Eye (tissue), 1 donor: ENCODE results near the gene PDGFA.
A peak's percentile ranks its signal among the peaks of the same experiment; 100 is the strongest.

Experiments used
- DNase-seq: peaks from one replicate; pipeline ENCODE4 v3.0.0-alpha.2; 2015

PDGFA gene

DNA sequence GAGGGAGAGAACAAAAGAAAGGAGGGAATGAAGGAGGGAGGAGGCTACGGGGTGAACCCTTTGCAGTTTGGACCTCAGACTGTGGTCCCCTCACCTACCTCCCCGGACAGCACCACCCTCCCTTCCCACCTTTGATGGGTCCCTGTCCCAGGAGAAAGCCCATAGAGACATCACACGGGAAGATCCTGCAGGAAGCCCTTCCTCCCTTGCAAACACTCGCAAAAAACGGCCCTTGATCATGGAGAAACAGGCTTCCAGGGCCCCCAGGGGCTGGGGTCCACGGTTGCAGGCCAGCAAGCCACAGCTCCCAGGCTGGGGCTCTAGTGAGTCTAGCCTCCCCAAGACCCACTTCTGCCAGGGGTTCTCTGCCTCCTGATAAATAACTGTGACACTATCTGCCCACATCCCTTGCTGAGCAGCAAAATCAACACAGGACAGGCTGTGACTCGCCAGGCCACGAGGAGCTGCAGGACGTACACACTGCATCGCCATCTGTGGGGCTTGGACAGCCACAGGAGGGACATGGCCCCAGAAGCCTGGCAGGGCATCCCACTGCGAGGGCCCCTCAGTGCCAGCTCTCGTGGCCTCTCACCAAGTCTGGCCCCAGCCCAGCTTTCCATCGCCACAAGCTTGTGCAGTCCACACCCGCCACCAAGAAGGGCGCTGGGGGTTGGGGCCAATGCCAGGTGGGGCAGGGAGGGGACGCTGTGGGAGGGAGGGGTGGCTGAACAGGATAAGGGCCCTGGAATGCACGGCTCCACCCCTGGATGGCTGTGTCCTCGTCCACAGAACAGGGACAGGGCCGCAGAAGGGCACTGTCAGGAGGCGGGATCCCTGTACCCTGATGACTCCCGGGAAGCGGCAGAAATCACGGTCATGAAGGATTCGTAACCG is 34.2 kb downstream of the PDGFA start:
- DNase-seq, result no peak

DNA sequence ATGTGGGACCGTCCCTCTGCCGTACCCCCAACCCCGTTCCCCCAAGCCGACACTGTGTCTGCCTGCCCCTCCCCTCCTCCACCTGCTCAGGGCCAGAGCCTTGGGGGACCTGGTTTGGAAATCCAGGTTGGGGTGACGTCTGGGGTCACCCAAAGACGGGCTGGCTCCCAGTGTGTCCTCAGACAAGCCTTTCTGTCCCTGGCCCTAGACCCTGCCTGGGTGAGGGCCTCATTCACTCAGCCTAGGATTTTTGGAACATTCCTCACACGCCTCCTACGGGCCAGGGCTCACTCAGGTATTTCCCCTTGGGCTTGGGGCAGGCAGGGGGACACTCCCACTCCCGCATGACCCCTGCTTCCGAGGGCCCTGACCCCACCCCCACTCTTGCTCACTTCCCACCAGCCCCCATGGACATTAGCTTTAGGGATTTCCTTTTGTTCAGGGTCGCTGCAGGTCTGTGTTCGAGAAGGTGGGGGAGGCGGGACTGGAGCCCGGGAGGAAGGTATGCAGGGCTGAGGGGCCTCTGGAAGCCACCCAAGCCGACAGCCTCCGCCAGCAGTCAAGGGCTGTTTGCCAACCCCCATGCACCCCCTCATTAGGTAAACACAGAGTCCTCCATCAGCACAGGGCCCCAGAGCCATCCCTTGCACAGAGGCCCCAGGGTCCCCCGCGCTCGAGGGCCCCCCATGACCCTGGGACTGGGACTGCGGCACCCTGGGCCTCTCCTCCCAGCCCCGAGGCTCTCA is 35.1 kb downstream of the PDGFA start:
- DNase-seq, result no peak

DNA sequence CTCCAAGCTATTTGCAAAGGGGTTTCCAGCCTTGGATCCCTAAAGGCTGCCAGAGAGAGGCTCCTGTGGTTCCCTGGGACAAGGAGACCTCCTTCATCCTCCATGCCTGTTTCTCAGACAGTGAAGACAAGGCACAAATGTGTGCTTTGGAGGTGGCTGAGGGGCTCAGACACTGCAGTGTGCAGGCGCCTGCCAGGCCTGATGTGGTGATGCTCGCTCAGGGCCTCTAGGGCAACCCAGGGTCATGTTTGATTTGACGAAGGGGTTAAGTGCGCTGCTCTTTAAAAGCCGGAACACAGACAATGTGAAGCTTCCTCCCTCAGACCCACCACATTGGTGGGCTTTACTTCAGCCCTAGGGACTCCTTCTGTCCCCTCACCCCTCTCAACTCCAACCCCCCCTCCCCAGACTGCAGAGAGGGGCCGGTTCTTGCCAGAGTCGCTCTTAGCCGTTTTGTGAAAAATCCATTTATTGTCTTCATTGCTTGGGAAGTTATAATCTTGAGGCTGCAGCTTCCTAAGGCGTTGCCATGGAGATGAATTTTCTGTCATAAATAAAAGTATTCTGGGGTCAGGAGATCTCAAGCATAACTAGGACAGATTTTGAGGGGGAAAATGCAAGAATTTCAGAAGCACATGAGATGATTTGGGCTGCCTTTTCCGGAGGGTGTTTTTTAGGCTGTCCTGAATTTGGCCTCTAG is 35.8 kb downstream of the PDGFA start:
- no peak for DNase-seq

DNA sequence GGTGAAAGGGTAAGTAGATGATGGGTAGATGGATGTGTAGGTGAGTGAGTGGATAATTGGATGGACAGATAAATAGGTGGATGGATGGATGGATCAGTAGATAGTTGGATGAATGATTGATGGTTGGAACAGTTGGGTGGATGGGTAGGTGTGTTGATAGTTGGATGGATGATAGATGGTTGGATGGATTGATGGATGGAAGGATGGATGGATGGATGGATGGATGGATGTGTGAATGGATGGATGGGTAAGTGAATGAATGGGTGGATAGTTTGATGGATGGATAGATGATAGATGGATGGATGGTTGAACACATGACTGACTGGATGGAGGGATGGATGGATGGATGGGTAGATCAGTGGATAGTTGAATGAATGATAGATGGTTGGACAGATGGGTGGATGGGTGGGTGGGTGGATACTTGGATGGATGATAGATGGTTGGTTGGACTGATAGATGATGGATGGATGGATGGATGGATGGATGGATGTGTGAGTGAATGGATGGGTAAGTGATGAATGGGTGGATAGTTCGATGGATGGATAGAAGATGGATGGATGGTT is 37.0 kb downstream of the PDGFA start:
- DNase-seq, result no peak

DNA sequence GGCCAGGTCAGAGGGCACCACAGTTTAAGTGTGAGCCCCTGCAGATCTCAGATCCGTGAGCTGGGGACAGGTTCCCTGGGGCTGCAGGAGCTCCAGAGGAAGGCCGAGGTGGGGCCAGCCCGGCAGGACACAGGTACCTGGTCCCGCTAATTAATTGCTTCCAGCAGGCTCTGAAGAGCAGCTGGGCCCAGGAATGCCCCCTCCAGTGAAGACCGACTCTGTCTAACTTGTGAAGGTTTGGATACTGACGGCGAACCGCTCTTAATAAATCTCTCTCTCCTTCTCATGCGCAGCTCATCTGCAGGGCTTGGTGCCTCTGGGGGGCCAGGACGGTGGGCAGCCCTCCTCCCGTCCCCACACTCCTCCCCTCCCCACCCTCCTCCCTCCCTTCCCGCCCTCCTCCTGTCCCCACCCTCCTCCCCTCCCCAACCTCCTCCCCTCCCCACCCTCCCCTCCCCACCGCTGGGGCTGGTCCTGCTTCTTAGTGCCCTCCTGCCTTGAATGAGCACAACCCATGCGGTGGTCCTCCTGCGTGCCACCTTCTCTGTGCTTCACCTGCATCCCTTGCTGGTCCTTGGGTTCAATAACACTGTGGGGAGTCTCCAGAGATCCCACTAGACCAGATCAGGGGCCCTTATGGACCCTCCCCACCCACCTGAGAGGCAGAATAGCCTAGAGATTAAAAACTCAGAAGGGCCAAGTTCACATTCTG is 38.3 kb downstream of the PDGFA start:
- DNase-seq, result no peak

DNA sequence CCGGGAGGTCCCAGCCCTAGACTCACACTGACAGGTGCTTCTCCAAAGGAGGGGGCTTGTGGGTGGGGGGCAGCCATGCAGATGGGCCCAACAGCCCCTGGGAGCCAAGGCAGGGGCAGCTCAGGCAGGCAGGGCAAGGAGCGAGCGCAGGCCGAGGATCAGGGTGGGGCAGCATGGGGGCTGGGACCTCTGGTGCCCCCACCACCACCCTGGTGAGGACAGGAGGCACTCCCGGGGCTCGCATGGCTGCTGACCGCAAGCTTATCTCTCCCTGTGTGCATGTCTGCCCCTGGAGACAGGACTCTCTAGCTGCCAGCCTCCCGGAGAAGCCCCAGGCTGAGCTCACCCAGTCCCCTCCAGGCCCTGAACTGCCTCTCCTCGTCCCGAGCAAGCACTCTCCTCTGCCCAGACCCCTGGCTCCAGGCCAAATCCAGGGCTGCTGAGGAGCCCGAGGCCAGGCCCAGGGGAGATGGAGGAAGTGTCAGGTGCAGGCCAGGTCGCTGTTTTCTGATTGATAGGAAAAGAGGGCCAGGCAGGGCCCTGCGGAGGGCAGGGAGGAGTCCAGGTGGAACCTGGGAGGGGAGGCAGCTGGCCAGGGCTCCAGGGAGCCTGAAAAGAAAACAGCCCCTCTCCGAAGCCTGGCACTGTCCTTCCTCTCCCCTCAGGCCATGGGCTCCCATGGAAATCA is 39.0 kb downstream of the PDGFA start:
- no peak for DNase-seq

DNA sequence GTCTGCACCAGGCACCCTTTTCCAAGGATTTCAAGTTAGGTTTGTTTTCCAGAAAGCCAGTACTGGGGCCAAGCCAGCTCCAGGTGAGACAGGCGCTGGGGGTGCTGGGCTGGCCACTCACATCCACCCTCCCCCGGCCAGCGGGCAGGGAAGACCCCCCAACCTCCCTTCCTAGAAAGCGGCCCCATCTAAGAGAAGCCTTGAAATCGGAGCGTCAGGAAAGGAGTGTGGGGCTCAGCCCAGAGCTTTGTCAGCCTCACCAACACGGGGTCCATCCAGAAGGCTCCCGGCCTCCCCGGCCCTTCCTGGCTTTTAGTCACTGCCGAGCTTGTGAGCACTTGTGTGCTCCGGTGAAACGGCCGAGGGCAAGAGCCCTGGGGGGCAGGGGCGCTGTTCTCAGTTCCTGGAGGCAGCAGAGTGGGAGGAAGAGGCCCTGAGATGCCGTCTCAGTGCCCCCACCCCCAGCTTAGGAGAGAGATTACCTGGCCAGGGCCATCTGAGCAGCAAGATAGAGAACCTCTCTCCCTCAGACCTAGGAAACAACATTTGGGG is 39.6 kb downstream of the PDGFA start:
- no peak for DNase-seq

DNA sequence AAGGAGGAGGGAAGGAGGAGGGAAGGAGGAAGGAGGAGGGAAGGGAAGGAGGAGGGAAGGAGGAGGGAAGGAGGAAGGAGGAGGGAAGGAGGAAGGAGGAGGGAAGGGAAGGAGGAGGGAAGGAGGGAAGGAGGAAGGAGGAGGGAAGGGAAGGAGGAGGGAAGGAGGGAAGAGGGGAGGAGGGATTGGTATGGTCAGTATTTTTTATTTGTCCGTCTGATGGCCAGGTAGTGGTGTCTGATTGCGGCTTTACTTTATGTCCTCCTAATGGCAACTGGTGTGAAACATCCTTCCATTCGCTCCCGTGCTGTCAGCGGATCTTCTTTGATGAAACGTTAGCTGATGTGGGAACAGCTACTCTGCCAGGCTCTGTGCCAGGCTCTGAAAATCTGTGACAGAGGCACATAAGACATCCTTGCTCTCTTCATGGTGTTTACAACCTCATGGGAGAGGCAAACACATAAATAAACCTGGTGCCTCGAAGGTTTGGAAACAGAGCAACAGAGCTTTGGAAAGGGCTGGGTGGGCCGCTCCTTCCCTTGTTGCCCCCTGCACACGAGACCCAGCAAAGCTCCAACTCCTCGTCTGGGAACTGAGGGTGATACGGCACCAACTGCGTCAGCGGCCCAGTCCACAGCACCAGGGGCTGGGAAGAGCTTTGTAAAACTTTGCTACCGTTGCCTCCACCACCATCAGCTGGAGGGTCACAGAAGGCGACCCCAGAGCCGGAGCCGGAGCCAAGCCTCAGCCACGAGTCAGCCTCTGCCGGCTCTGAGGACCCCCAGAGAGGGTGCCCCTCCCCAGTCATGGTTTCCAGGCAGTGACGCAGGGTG is 40.3 kb downstream of the PDGFA start:
- DNase-seq, result no peak

DNA sequence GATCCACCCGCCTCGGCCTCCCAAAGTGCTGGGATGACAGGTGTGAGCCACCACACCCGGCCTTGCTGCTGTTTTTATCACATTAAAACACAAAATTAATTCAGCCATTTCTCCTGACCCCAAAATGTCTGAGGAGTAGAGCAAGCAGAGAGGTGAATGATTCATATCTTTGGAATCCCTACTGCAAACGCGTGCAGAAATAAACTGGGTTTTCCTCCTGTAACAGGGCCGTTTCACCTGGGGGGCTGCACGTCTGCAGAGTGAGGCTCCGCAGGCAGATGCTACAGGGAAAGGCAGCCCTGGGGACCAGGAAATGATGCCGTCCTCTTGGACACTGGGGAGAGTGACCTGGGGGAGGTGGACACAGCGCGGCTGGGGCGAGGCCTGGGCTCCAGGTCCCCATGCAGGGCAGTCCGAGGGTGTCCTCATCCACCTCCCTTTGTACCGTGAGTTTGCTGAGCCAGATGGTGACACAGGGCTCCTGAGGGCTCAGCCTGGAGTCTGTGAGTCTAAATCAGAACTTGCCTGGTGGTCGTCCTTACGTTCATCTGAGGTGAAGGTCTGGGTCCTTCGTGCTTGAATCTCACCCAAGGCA is 41.9 kb downstream of the PDGFA start:
- no peak for DNase-seq

DNA sequence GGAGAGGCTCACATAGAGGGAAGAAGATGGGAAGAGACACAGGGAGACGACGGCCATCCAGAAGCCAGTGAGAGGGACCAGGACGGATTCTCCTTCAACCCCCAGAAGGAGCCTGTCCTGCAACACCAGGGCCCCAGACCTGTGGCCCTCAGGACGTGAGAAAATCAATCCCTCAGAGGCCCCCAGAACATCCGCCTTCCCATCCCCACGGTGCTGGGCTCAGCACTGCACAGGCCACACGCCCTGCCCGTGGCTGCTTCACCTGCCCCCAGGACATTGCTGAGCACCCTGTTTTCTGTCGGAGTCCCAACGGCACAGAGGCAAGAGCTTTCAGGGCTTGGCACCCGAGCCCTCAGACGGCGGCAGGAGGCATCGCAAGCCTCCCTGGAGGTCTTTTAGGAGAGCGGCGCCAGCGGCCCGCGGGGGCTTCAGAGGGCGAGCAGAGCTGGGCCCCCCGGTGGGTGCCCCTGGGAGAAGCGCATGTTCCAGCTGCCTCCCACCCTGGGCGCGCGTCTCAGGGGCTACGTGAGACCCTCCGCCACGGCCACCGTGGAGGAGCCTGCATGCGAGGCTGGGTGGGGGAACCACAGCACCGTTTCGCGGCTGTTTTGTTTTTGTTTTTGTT is 42.8 kb downstream of the PDGFA start:
- DNase-seq, result no peak

DNA sequence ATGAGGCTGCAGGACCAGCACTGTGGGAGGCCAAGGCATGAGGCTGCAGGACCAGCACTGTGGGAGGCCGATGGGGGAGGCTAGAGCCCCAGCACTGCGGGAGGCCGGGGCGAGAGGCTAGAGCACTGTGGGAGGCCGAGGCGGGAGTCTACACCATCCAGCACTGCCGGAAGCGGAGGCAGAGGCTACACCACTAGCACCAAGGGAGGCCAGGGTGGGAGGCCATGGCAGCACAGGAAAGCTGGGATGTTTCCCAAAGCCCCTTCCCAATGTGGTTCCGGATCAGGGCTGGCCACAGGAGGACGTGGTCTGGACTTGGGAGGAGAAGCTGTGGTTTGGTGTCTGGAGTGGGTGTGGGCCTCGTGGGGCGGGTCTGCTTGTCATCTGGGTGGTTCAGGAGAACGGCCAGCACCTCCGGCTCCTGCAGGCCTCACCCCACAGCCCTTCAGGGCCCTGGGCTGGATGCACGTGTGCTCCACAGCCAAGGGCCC is 43.6 kb downstream of the PDGFA start:
- DNase-seq, result no peak

DNA sequence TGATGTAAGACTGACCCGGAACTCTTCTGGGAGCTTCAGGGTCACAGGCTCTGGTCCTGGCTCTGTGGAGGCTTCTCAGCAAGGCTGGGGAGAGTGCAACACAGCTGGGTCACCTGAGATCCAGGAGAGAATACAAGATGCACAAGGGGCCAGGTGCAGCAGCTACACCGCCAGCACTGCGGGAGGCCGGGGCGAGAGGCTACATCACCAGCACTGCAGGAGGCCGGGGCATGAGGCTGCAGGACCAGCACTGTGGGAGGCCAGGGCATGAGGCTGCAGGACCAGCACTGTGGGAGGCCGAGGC is 44.3 kb downstream of the PDGFA start:
- no peak for DNase-seq

DNA sequence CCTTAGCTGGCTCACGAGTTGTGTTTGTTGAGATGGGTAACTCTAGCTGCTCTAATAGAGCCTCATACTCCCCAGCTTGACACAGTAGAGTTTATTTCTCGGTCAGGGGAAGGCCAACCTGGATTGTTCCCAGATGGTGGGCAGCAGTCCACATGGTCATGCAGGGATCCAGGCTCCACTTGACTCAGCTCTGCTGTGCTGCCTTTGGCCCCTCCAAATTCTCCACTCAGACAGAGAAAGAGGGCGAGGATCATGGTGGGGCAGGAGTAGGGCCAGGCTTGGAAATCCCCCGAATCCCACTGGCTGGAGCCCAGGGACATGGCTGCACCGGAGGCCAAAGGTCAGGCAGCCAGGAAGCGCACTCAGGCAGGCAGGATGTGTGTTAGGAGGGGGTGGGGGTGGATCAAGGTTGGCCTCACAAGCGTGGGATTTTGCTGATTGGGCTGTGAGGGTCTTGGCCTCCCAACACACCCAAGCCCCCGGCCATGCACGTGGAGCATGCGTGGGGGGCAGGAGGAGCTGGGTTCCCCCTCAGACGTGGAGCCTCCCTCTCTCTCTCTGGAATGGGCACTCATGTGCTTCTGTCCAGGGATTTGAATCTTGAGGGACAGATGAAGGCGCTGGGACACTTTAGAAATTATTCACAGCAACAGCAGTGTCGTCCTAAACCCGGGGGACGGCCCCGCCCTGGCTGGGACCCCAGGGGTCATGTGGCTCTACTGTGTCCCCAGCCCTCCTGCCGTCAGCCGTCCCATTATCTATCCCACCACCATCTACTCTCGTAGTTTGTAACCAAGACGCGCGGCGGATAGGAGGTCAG is 44.8 kb downstream of the PDGFA start:
- no peak for DNase-seq

DNA sequence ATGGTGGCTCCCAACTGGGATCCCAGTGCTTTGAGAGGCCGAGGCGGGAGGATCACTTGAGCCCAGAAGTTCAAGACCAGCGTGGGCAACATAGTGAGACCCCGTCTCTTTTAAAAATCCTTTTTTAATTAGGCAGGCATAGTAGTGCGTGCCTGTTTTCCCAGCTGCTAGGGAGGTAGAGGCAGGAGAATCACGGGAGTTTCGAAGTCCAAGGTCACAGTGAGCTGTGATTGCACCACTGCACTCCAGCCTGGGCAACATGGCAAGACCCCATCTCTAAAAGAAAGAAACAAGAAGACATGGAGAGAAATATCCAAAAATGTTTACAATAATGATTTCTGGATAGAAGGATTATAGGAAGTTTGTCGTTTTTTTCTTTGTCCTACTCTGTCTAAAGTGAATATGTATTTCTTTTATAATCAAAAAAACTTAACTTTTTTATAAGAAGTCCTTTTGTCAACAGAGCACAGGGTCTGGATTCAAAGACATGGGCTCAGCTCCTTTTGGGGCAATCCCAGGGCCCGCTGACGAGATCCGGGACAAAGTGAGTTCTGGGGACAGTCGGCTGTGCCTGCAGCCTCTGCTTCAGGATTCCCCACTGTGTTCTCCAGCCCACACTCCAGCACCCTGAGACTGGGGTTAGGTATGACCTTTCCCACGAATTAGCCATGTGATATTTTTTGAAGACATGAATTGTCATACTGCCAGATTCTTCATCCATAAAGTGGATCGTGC is 45.6 kb downstream of the PDGFA start:
- DNase-seq, result no peak

DNA sequence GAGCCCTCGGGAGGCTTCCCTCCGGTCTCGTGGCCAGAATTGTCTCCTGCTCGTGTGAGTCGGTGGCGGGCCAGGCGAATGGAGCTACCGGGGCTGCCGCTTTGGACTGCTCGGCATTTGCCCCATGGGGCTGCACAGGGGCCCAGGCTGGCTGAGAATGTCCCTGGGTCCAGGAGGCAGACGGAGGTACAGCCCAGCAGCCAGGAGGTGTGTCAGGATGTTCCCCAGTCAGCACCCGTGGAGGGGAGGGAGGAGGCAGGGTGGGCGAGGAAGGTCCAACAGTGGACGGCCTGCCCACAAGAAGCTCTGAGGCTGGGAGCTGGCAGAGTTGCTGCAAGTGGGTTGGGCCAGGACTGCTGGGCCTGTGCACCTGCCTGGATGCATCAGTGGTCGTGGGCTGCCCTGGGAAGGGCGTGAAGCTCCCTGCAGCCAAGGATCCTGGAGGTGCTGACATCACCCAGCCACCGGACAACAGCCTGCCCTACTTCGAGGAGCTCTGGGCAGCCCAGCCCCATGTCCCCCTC is 46.4 kb downstream of the PDGFA start:
- no peak for DNase-seq

DNA sequence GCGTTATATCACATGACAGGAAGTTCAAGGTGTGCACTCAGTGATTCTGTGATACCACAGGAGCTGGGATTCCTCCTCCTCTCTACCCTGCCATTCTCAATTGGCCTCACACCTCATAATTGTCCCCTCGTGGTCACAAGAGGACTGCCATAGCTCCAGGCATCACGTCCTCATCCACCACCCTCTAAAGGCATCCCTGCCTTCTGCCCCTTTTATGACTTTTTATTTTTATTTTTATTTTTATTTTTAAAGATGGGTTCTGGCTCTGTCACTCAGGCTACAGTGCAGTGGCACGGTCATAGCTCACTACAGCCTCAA is 47.0 kb downstream of the PDGFA start:
- no peak for DNase-seq

DNA sequence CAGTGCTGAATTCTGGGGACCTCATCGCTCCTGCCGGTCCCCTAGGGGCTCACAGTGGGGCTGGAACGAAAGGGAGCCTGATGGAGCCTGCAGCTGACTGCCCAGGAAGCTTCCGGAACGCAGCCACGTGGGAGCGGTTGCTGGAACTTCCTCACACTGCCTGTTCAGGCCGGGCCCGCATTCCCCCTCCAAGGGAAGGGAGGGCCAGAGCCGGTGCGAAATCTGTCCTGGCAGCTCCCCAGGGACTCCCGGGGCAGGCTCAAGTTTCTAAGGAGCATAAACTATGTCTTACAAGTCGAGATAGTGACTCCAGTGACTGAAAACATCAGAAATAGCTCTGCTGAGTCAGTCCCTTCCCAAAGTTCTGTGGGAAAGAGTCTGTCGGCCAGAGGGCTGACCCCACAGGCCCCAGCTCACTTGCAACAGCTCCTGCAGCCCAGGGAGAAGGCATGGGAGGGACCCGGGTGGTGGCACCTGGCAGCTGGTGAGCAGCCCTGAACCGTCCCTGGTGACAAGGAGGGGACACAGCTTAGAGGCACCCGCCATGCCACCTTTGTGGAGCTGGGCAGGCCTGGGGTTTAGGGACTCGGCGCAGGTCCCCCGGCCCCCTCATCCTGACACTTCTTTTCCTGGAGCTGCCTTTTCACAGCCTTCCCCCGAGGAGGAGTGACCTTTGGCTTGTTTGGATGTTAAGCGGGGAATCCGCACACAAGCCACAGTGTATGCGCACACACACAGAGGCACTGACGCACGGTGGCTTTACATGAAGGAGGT is 47.6 kb downstream of the PDGFA start:
- peak; percentile 57 for DNase-seq
